ENCODE measurements around the gene SLC2A11.

- TF ChIP-seq CTCF (IDR thresholded peaks at IDR 0.05; ENCODE audit: low read depth, low read length) (no peak), POLR2A (IDR thresholded peaks at IDR 0.05; ENCODE audit: extremely low read depth, insufficient read length) (no peak), MYC (IDR thresholded peaks at IDR 0.05; ENCODE audit: low read depth, low read length) (no peak)
- TF ChIP-seq, protein P1, sequence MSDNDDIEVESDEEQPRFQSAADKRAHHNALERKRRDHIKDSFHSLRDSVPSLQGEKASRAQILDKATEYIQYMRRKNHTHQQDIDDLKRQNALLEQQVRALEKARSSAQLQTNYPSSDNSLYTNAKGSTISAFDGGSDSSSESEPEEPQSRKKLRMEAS (IDR thresholded peaks at IDR 0.05; ENCODE audit: low read depth, low read length), result no peak
These were observed 65.2 kb downstream of the SLC2A11 start for GRCh38 chr22:23922921-23923320.

Measured in NB4 (cell line).